Mesenchymal stem cell (in vitro differentiated cells and primary cell): ENCODE results near the gene CDH2.
A peak's percentile ranks its signal among the peaks of the same experiment; 100 is the strongest.

Source experiments
- DNase-seq: peaks from one replicate; pipeline ENCODE4 v3.0.0-alpha.2; 2013
- H2AFZ ChIP-seq: one replicate; pipeline ENCODE4 v1.6.1; 2013; ENCODE audit warnings: low read depth, mild to moderate bottlenecking, control low read depth, inconsistent platforms, low read length, moderate library complexity
- H2AK5ac ChIP-seq: 2 replicates; pipeline ENCODE4 v1.6.1; 2013; ENCODE audit warnings: low read length, moderate library complexity, mild to moderate bottlenecking, inconsistent platforms; ENCODE audit not compliant: severe bottlenecking
- H2BK120ac ChIP-seq: one replicate; pipeline ENCODE4 v1.6.1; 2013; ENCODE audit warnings: low read depth, mild to moderate bottlenecking, inconsistent platforms, low read length, moderate library complexity
- H2BK12ac ChIP-seq, 2 experiments: one replicate each; pipeline ENCODE4 v1.6.1; 2013; ENCODE audit warnings: inconsistent platforms in 2 of 2, low read length in 2 of 2, mild to moderate bottlenecking in 2 of 2, moderate library complexity in 2 of 2, control low read depth in 1 of 2
- H2BK15ac ChIP-seq: one replicate; pipeline ENCODE4 v1.6.1; 2013; ENCODE audit warnings: mild to moderate bottlenecking, low read depth, inconsistent platforms; ENCODE audit not compliant: poor library complexity, severe bottlenecking
- H2BK5ac ChIP-seq: 2 replicates; pipeline ENCODE4 v1.6.1; 2013; ENCODE audit warnings: low read depth, mild to moderate bottlenecking, low read length, control low read depth, inconsistent platforms; ENCODE audit not compliant: poor library complexity, severe bottlenecking
- H3K14ac ChIP-seq, 2 experiments: one replicate each; pipeline ENCODE4 v1.6.1; 2013; ENCODE audit warnings: inconsistent platforms in 2 of 2, low read length in 2 of 2, control low read depth in 1 of 2, mild to moderate bottlenecking in 1 of 2, moderate library complexity in 1 of 2
- H3K18ac ChIP-seq, 2 experiments: one replicate each; pipeline ENCODE4 v1.6.1; 2013; ENCODE audit warnings: inconsistent platforms in 2 of 2, low read length in 2 of 2, control low read depth in 1 of 2, low read depth in 1 of 2, mild to moderate bottlenecking in 1 of 2
- H3K23ac ChIP-seq, 2 experiments: one replicate each; pipeline ENCODE4 v1.6.1; 2013; ENCODE audit warnings: inconsistent platforms in 2 of 2, low read length in 2 of 2, mild to moderate bottlenecking in 2 of 2, moderate library complexity in 2 of 2, control low read depth in 1 of 2
- H3K27ac ChIP-seq: 2 replicates; pipeline ENCODE4 v1.5.1; 2013; ENCODE audit warnings: mild to moderate bottlenecking, moderate library complexity, low read length, control low read depth, inconsistent platforms; ENCODE audit not compliant: poor library complexity, severe bottlenecking
- H3K27me3 ChIP-seq, 2 experiments: 2 replicates each; pipeline versions ENCODE4 v1.6.1 to v1.7.0; 2013; ENCODE audit warnings: low read length in 2 of 2, mild to moderate bottlenecking in 2 of 2, moderate library complexity in 2 of 2, control low read depth in 1 of 2, inconsistent platforms in 1 of 2; ENCODE audit not compliant: control insufficient read depth in 1 of 2, insufficient read depth in 1 of 2
- H3K36me3 ChIP-seq, 2 experiments: 2 replicates each; pipeline versions ENCODE4 v1.6.1 to v1.7.0; 2013; ENCODE audit warnings: low read length in 2 of 2, control low read depth in 1 of 2, inconsistent platforms in 1 of 2, low read depth in 1 of 2, mild to moderate bottlenecking in 1 of 2; ENCODE audit not compliant: insufficient read depth in 2 of 2, control insufficient read depth in 1 of 2
- H3K4ac ChIP-seq, 2 experiments: one replicate each; pipeline ENCODE4 v1.6.1; 2013; ENCODE audit warnings: inconsistent platforms in 2 of 2, low read length in 2 of 2, mild to moderate bottlenecking in 2 of 2, moderate library complexity in 2 of 2, control low read depth in 1 of 2, low read depth in 1 of 2
- H3K4me1 ChIP-seq: 2 replicates; pipeline ENCODE4 v1.6.1; 2013; ENCODE audit warnings: low read depth, low read length, control low read depth; ENCODE audit not compliant: control insufficient read depth, insufficient read depth
- H3K4me2 ChIP-seq: 2 replicates; pipeline ENCODE4 v1.6.1; 2013; ENCODE audit warnings: low read length, mild to moderate bottlenecking, inconsistent platforms; ENCODE audit not compliant: poor library complexity, severe bottlenecking
- H3K4me3 ChIP-seq, 2 experiments: 2 replicates each; pipeline versions ENCODE4 v1.5.1 to v1.7.0; 2013; ENCODE audit warnings: low read length in 2 of 2, mild to moderate bottlenecking in 2 of 2, control low read depth in 1 of 2, low read depth in 1 of 2; ENCODE audit not compliant: insufficient read depth in 1 of 2
- H3K79me1 ChIP-seq: replicated peaks from 2 replicates; pipeline ENCODE4 v1.6.1; 2013; ENCODE audit warnings: mild to moderate bottlenecking, control low read depth, low read length, inconsistent platforms; ENCODE audit not compliant: poor library complexity, severe bottlenecking
- H3K9ac ChIP-seq: 2 replicates; pipeline ENCODE4 v1.7.0; 2013; ENCODE audit warnings: mild to moderate bottlenecking, low read length, moderate library complexity
- H3K9me3 ChIP-seq: 2 replicates; pipeline ENCODE4 v1.7.0; 2013; ENCODE audit warnings: mild to moderate bottlenecking, low read length; ENCODE audit not compliant: control insufficient read depth
- H4K8ac ChIP-seq: one replicate; pipeline ENCODE4 v1.6.1; 2013; ENCODE audit warnings: inconsistent platforms, mild to moderate bottlenecking, low read length, moderate library complexity
- H4K91ac ChIP-seq: one replicate; pipeline ENCODE4 v1.6.1; 2013; ENCODE audit warnings: mild to moderate bottlenecking, low read length, inconsistent platforms
- WGBS: methylation state at CpG from one replicate; pipeline ENCODE4 v1.1.7; 2013; ENCODE audit warnings: mixed read lengths; 5-methylcytosine and 5-hydroxymethylcytosine counted together

Gene CDH2

DNA sequence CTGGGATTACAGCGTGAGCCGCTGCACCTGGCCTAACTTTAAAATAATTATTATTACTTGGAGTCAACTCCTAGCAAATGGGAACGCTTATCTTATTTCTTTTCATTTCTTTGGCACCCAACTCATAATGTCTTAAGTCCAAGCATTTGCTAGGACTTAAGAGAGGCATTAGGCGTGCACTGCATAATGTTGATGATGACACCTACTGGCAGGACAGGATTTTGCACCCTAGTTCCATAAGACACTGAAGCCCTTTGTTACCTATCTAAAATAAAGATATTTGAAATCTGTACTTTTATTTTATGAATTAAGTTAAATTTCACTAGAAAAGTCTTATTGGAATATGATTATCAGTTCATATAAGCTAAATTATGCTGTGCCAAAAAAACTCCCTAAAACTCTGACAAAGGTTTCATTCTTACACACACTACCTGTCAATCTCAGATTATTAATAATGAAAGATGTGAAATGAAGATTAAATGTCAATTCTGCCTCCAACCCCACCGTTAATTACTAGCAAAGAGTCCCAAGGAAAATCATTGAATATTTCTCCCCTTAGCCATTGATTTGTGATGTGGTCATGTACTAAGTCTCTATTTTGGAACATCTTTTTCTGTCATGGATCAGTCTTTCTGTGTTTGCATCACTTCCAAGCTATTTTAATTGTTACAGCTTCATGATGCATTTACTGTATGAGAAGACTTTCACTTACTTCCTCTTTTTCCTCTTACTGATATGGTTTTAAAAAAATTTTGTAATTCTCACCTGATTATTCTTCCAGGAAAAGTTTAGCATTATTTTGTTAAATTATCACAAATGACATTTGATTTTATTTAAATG, 12.7 kb upstream of the CDH2 start:
- Histone ChIP-seq H3K18ac (no peak overlapping the region), H3K79me1 (no peaks in the 10 kb centered on the region), H3K9ac (no peak overlapping the region), H3K4ac (no peak overlapping the region), H2AK5ac (no peak overlapping the region), H4K91ac (no peak overlapping the region), H2AFZ (no peak overlapping the region), H3K36me3 (no peaks in the 10 kb centered on the region), H2BK120ac (no peak overlapping the region), H3K23ac (no peak overlapping the region), H3K4me1 (no peaks in the 10 kb centered on the region), H3K14ac (no peak overlapping the region), H2BK15ac (no peak overlapping the region), H2BK5ac (no peak overlapping the region), H3K27ac (no peak overlapping the region), H3K9me3 (no peaks in the 10 kb centered on the region), H3K4me3 (no peak overlapping the region), H3K27me3 (no peaks in the 10 kb centered on the region), H4K8ac (no peak overlapping the region), H3K4me2 (no peak overlapping the region), H2BK12ac (no peak overlapping the region)
- WGBS: 76% methylated on average over 4 of the region's 5 CpGs
- DNase-seq: peak; percentile 59

GRCh38 chr18:28185121-28185520, 8.2 kb upstream of the CDH2 start:
- Histone ChIP-seq H2BK120ac (no peak overlapping the region), H2BK12ac (no peak overlapping the region), H3K14ac (no peak overlapping the region), H3K9me3 (no peaks in the 10 kb centered on the region), H2AFZ (no peak overlapping the region), H3K4me2 (no peak overlapping the region), H2BK5ac (no peak overlapping the region), H2BK15ac (no peak overlapping the region), H4K8ac (no peak overlapping the region), H3K4me1 (peaks cover 2% of the 10 kb centered on the region), H3K9ac (no peak overlapping the region), H3K18ac (no peak overlapping the region), H3K27me3 (no peaks in the 10 kb centered on the region), H3K79me1 (peaks cover 2% of the 10 kb centered on the region), H2AK5ac (peak overlapping the region; percentile 13), H3K4ac (no peak overlapping the region), H3K4me3 (no peak overlapping the region), H3K36me3 (no peaks in the 10 kb centered on the region), H3K27ac (no peak overlapping the region), H4K91ac (no peak overlapping the region), H3K23ac (no peak overlapping the region)
- 90% methylated on average over 3 of the region's 3 CpGs for WGBS
- DNase-seq: no peak

DNA sequence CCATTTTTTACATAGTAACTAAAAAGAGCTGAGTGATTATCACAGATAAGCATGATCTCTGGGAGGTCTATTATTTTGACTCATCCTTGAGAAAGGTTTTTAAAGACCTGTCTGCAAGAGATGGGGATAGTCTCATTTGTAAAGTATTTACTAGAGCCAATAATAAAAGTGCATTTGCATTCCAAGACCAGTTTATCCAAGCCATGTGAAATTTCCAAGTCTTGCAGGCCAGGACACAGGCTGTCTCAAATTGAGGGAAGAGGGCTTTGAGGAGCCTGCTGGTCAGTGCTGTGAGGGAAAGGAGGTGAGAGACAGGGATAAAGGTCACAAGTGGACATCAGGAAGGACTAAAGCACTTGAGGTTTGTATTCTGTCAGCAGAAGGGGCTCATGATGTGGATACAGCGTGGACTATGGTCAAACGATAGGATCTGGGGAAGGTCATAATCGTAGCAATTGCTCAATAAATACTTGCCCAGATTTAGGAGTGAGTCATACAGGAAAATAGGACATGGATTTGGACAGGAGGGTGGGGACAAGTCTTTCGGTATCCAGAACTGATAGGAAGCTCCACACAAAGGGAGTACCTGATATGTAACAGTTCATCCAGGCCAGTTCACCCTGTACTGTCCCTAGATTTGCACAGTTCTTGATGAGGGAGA, 6.6 kb upstream of the CDH2 start:
- peak; percentile 25 for DNase-seq
- H2AK5ac ChIP-seq: no peak overlapping the region
- H2BK5ac ChIP-seq: no peak overlapping the region
- H3K36me3 ChIP-seq: no peaks in the 10 kb centered on the region
- H3K4me2 ChIP-seq: no peak overlapping the region
- H3K9me3 ChIP-seq: no peaks in the 10 kb centered on the region
- H3K14ac ChIP-seq: no peak overlapping the region
- no peak overlapping the region for H3K23ac ChIP-seq
- H4K91ac ChIP-seq: no peak overlapping the region
- H2BK120ac ChIP-seq: no peak overlapping the region
- H3K9ac ChIP-seq: no peak overlapping the region
- H3K4me1 ChIP-seq: peaks cover 2% of the 10 kb centered on the region
- H2AFZ ChIP-seq: no peak overlapping the region
- no peak overlapping the region for H2BK15ac ChIP-seq
- no peak overlapping the region for H3K27ac ChIP-seq
- 35% methylated on average over 4 of the region's 4 CpGs for whole genome bisulfite sequencing
- H3K27me3 ChIP-seq: no peaks in the 10 kb centered on the region
- H3K4ac ChIP-seq: no peak overlapping the region
- H3K79me1 ChIP-seq: peaks cover 2% of the 10 kb centered on the region
- H3K18ac ChIP-seq: no peak overlapping the region
- no peak overlapping the region for H4K8ac ChIP-seq
- H2BK12ac ChIP-seq: no peak overlapping the region
- H3K4me3 ChIP-seq: no peak overlapping the region

DNA sequence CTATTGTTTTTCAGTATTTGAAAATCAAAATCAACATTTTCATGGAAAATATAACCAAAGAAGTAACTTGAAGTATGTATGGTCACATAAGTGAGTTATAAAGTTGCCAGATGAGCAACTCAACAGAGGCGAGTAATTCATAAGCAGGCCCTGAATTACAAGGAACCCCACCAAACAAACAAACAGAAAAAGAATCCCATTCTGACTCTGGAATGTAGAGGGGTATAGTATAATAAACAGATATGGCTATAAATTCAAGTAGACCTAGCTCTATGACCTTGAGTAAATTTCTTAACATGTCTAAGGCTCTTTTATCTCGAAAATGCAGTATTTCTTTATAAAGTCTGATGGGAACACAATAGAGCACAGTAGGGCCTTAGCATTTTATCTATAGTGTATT, 4.7 kb upstream of the CDH2 start:
- Histone ChIP-seq H3K27me3 (no peaks in the 10 kb centered on the region), H3K4me2 (no peak overlapping the region), H3K9me3 (no peaks in the 10 kb centered on the region), H2BK120ac (no peak overlapping the region), H3K4me1 (peaks cover 2% of the 10 kb centered on the region), H3K14ac (no peak overlapping the region), H4K91ac (no peak overlapping the region), H4K8ac (no peak overlapping the region), H2BK15ac (no peak overlapping the region), H3K23ac (no peak overlapping the region), H2AFZ (no peak overlapping the region), H2BK12ac (no peak overlapping the region), H2BK5ac (no peak overlapping the region), H3K9ac (no peak overlapping the region), H3K4me3 (no peak overlapping the region), H3K79me1 (peaks cover 2% of the 10 kb centered on the region), H3K36me3 (no peaks in the 10 kb centered on the region), H3K27ac (no peak overlapping the region), H3K18ac (no peak overlapping the region), H2AK5ac (no peak overlapping the region), H3K4ac (no peak overlapping the region)
- DNase-seq: no peak
- 83% methylated on average over 1 of the region's 2 CpGs for WGBS
